Measurements from ENCODE around the gene GPR34.

GRCh38 chrX:41692162-41692749, 3.5 kb downstream of the GPR34 start:
- TF ChIP-seq, protein P1, sequence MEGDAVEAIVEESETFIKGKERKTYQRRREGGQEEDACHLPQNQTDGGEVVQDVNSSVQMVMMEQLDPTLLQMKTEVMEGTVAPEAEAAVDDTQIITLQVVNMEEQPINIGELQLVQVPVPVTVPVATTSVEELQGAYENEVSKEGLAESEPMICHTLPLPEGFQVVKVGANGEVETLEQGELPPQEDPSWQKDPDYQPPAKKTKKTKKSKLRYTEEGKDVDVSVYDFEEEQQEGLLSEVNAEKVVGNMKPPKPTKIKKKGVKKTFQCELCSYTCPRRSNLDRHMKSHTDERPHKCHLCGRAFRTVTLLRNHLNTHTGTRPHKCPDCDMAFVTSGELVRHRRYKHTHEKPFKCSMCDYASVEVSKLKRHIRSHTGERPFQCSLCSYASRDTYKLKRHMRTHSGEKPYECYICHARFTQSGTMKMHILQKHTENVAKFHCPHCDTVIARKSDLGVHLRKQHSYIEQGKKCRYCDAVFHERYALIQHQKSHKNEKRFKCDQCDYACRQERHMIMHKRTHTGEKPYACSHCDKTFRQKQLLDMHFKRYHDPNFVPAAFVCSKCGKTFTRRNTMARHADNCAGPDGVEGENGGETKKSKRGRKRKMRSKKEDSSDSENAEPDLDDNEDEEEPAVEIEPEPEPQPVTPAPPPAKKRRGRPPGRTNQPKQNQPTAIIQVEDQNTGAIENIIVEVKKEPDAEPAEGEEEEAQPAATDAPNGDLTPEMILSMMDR (IDR thresholded peaks at IDR 0.05) = no peak
- no peak for TF ChIP-seq POLR2A (IDR thresholded peaks at IDR 0.05)
- TF ChIP-seq POLR2AphosphoS5 (IDR thresholded peaks at IDR 0.05) = no peak
- no peak for TF ChIP-seq EP300 (IDR thresholded peaks at IDR 0.05)

Measured in gastroesophageal sphincter (tissue), 3 donors.